Natural killer cell treated with Interleukin-12 subunit alpha and Interleukin-12 subunit beta and Interleukin-15 and Interleukin-18, amount 100 ng/mL, for 72 hours (primary cell): ENCODE measurements around the gene FUNDC2. TPM values are rescaled to one million over a fixed set of nuclear protein-coding genes. Genes with fewer than 3 reads are reported as not detected.

Experiments used
- total RNA-seq, 2 donors: library from RNA; stranded (reverse); gene quantifications; one replicate each; pipeline ENCODE4 v1.2.3, GENCODE V29; 2022

Gene FUNDC2
- total RNA-seq, 2 donors from 2014 or later, result 47.2 to 62.5 TPM

Other genes with a start within 250 kb of the FUNDC2 start
- gene MPP1, start 221.4 kb upstream of the FUNDC2 start, total RNA-seq, result 10 to 100 TPM; 21.0 to 26.6 TPM
- gene SMIM9, start 192.2 kb upstream of the FUNDC2 start, total RNA-seq, result not detected
- 10 to 100 TPM; 12.4 to 32.5 TPM for gene F8A1, start 140.5 kb upstream of the FUNDC2 start, total RNA-seq
- 1 to 10 TPM; 2.7 to 2.9 TPM for gene F8, start 4.1 kb upstream of the FUNDC2 start, total RNA-seq
- 1 to 10 TPM in 1 of 2 donors, not detected in 1; 1.4 TPM for gene CMC4, start 44.3 kb downstream of the FUNDC2 start, total RNA-seq
- gene MTCP1, start 44.3 kb downstream of the FUNDC2 start, total RNA-seq, result 10 to 100 TPM; 12.4 to 17.4 TPM
- gene BRCC3, start 44.7 kb downstream of the FUNDC2 start, total RNA-seq, result 10 to 100 TPM; 34.5 to 36.1 TPM
- 10 to 100 TPM; 54.1 to 64.7 TPM for gene VBP1, start 189.6 kb downstream of the FUNDC2 start, total RNA-seq
- gene RAB39B, start 237.6 kb downstream of the FUNDC2 start, total RNA-seq, result 1 to 10 TPM; 7.5 to 8.3 TPM